Fibroblast of skin of back (primary cell): ENCODE data around the gene MOG. TPM values are rescaled to one million over a fixed set of nuclear protein-coding genes. Genes with fewer than 3 reads are reported as not detected.

Source experiments
- DNase-seq: peaks from one replicate; pipeline ENCODE4 v3.0.0-alpha.2; 2013
- polyA plus RNA-seq, 2 experiments: library from polyadenylated mRNA; unstranded; fragments of 120-200 nt; gene quantifications; one replicate each; pipeline ENCODE4 v1.2.1, GENCODE V29; 2013; ENCODE audit not compliant: insufficient read length in 2 of 2

The MOG gene
- not detected for polyA plus RNA-seq (2013, experiment 1 of 2; ENCODE audit: insufficient read length)
- polyA plus RNA-seq (2013, experiment 2 of 2; ENCODE audit: insufficient read length) = not detected

GRCh38 chr6:29656798-29657197, at the start of gene MOG:
TSS of gene MOG (plus strand) at chr6:29657092. CDS start at chr6:29657210, 118 bp downstream.
- no peak for DNase-seq

DNA sequence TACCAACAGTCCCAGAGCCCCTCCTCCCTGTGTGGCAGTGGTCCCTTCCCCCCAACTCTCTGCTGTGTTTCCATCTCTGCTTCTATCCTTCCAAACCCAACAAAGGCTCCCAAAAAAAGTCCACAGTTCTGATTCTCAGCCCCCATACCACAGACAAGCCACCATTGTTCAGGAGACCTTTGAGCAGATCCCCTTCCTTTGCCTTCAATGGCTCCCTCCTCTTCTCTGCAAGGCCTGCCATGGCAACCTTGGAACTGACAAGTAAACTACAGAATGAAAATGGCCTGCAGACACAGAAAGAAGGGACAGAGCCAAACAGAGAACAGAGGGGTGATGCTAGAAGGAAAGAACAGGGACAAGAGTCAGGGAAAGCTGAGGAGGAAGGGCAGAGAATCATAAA, 48.8 kb upstream of the MOG start:
- no peak for DNase-seq

GRCh38 chr6:29610540-29610939, 46.4 kb upstream of the MOG start:
- no peak for DNase-seq

DNA sequence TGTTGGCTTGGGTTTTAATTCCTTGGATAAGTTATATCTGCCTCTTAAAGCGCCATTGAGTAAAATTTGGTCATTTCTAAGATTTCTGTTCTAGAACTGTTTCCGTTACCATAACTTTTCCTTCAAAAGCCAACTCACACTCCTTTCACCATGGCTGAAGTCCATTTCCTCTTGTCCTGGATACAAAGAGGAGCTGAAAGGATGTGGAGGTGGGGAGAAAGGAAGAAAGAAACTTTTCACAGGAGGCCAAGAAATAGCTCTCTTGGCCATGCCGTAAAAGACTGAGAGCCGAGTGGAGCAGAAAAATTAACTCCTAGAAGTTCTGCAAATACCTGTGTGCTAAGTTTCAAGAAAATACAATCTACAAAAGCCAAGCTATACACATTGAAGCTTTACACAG, 45.5 kb upstream of the MOG start:
- no peak for DNase-seq

DNA sequence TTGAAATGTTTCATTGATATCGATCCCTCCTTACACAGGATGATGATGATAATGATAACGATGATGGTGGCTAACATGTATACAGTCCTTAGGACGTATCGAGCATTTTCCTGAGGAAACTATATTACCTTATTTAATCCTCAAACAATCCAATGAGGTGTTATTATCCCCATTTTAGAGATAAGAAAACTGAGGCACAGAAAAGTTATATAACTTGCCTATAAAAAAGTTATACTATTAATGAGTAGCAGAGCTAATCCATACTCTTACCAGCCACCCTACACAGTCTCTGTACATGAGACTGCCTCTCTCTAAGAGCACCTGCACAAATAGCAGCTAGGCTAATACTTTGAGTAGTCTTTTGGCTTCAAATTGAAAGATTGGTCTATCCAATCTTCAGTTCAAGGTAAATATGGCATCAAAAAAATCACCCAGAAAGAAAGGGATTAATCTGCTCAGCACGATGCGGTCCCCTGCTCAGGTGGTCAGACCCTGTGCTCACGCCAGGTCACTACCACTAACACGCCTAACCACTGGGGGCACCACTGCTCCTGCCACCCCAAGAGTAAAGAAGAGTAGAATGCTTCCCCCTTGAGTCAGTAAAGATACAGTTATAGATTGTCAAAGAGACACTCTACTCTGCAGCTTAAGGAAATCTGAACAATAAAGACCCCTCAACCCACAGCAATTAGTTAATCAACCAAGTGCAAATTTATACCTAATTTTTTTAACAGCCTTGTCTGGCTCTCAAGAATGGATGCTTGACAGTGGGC, 38.9 kb upstream of the MOG start:
- no peak for DNase-seq

GRCh38 chr6:29619578-29620160, 37.2 kb upstream of the MOG start:
- DNase-seq = no peak

GRCh38 chr6:29620630-29621029, 36.3 kb upstream of the MOG start:
- DNase-seq = no peak

DNA sequence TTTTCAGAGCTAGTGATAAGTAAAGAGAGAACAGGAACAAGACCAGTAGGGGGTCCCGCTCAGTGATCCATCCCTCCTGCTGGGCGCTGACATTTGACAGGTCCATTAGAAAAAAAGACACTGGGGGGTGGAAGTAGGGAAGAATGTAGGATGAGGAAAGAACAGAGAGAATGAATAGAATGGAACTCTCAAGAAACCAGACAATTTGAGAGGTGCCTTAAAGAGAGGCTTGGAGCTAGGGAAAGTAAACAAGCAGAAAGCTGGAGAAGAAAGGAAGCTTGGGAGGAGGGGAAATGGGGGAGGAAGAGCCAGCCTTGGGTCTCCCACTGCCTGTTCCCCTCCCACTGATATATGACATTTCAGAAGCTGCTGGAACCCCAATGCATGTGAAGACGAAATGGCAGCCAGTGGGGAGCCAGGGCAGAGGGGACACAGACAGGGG, 32.4 kb upstream of the MOG start:
- no peak for DNase-seq

GRCh38 chr6:29625337-29625930, 31.5 kb upstream of the MOG start:
- DNase-seq = no peak

DNA sequence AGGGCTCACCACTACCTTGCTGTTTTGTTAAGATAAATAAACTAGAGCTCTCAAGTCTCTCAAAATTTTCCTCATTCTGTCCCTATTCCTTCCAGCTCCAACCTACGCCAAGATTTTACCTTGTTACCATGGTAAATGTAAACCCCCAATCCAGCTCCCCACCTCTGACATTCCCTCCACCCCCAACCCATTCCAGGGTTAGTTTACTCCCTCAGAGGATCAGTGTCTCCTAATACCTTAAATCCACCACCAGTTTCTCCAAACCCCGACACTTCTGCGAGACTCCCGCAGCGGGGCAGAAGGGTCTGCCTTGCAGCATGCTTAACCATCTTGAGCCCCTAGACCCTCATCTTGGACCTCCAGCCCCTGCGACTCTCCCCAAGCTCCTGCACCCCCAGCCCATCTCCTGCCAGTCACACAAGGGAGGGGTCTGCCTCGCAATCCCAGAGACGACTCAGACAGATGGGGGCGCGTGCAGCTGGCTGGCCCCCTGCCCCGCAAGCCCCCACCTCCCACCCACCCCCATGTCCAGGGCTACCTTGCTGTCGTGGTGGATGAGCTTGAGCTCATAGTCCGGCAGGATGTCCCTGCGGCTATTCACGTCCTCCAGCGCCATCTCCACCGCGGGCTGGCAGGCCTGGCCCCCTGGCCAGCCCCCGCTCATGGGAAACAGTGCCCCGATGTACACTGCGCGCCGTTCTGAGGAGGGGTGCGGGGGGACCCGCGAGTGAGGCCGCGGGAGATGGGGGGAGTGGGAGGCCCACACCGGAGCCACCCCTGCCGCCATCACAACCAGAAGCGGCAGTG, 29.7 kb upstream of the MOG start:
- no peak for DNase-seq

- peak; percentile 89 for DNase-seq
Measured at GRCh38 chr6:29627755-29628418, 29.0 kb upstream of the MOG start.

- DNase-seq = peak; percentile 82
Measured at GRCh38 chr6:29628419-29629281, 28.2 kb upstream of the MOG start.

- no peak for DNase-seq
Measured at GRCh38 chr6:29629571-29629970, 27.3 kb upstream of the MOG start.

GRCh38 chr6:29630315-29630714, 26.6 kb upstream of the MOG start:
- no peak for DNase-seq

DNA sequence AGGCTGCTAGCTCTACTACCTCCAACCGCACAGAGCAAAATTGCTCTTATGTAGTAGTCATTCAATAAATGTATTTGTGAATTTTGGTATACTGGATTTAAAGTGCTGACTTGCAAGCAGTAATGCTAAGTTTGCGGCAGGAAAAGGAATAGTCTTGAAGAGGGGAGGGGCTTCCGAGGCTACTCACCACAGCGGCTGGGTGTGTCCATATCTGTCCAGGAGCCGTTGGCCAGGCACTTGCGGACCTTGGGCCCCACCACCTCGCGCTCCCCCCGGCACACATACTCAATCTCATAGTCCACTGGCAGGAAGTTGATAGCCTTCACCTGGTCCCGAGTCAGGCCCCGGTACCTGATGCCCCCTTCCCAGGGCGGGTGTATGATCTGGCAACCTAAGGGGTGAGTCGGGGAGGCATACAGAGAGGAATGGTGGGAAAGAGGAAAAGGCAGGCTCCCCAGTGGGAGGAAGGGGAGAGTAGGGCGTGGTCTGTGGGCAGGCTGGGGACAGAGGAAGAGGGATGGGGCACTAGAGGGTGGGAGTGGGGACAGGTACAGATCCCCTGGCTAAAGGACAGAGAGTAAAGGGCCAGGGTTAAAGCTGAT, 25.6 kb upstream of the MOG start:
- no peak for DNase-seq

- peak; percentile 75 for DNase-seq
Measured at GRCh38 chr6:29631860-29632731, 24.8 kb upstream of the MOG start.

DNA sequence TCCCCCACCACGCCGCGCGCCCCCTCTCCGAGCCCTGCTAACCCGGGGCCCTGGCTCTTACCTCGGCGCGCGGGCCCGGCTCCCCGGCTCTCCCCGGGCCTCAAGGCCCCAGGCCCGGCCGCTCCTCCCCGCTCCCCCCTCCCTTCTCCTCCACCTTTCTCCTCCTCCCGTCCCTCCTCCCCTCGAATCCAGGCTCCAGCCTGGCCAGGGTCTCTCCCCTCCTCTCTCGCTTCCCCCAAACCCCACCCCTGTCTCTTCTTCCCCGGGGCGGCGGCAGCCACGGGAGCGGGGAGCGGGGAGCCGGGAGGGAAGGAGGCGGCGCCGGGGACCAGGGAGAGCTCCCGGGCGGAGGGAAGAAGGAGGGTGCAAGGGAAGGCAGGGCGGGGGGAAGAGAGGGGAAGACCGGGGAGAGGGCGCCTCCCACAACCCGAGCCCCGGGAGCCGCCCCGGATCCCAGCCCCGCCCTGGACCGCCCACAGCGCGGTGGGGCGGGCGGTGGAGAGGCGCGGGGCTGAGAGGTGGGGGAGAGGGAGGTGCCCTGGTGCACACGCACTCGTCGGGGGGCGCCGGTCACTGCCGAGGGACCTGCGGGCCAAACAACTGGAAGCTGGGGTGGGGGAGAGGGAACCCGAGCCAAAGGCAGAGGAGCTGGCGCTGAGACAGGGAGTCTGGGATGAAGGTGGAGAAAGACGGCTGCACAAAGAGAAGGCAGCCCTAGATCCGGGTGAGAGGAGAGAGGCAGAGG, 23.9 kb upstream of the MOG start, which contains the start of gene GABBR1:
GABBR1 (minus strand) TSS at position 395 of the 745 bp plus-strand sequence. CDS start 798 bp downstream, outside the sequence.
- DNase-seq = peak; percentile 92

DNA sequence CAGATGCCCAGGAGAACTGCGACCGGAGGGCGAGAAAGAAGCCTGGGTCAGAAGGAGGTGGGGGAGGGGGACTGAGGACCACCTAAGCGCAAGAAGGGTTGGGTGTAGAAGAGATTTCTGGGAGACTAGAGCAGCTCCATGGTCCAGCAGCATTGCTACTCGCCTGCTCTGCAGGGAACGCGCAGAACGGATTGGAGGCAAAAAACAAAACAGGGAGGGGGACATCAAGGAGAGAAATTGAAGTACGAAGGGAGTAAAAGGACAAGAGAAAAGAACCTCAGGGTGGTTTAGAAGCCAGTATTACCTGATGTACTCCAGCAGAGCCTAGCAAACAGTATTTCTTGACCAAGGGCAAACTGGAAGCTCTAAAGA, 23.4 kb upstream of the MOG start:
- no peak for DNase-seq

- DNase-seq = no peak
Measured at GRCh38 chr6:29637247-29637646, 19.6 kb upstream of the MOG start.
